PC-3 (cell line): ENCODE results near the gene BCL3. TPM values are rescaled to one million over a fixed set of nuclear protein-coding genes. Genes with fewer than 3 reads are reported as not detected.

Experiments used
- ATAC-seq: fragments of 200-7000 bp; cut with Tn5 transposase; 2 replicates; pipeline ENCODE4 v1.9.1; 2020; ENCODE audit warnings: mild to moderate bottlenecking, moderate library complexity
- BruUV-seq: library from RNA; stranded (reverse); fragments of 400-500 nt; replicated peaks from 2 replicates; lab custom pipeline; 2021; lab: Mats Ljungman, UMichigan
- CTCF ChIA-PET: fragments of 300-600 bp; sonication (Branson Sonifier 250); formaldehyde crosslinking; loops from one replicate; lab custom pipeline; 2022; ENCODE audit warnings: antibody characterized with exemption; lab: Charles Lee
- POLR2A ChIA-PET: fragments of 300-600 bp; sonication (Branson Sonifier 250); formaldehyde crosslinking; loops from one replicate; lab custom pipeline; 2022; ENCODE audit warnings: antibody characterized with exemption; ENCODE audit not compliant: unreplicated experiment; lab: Charles Lee
- DNase-seq: peaks from one replicate; pipeline ENCODE4 v3.0.0-alpha.2; 2015
- H2AFZ ChIP-seq: fragments of 300-600 bp; sonication (generic); 2 replicates; pipeline ENCODE4 v1.6.0; 2016; ENCODE audit warnings: antibody characterized with exemption, low read length
- H3F3A ChIP-seq: fragments of 300-600 bp; sonication (generic); one replicate; pipeline ENCODE4 v1.6.0; 2017; ENCODE audit warnings: antibody characterized with exemption, low read length, control low read depth, mild to moderate bottlenecking; ENCODE audit not compliant: unreplicated experiment
- H3K27ac ChIP-seq: fragments of 300-600 bp; sonication (generic); 2 replicates; pipeline ENCODE4 v1.5.1; 2016; ENCODE audit warnings: mild to moderate bottlenecking, low read length
- H3K27me3 ChIP-seq: fragments of 300-600 bp; sonication (generic); 2 replicates; pipeline ENCODE4 v1.6.1; 2016; ENCODE audit warnings: low read length, mixed read lengths
- H3K36me3 ChIP-seq: fragments of 300-600 bp; sonication (generic); 2 replicates; pipeline ENCODE4 v1.6.1; 2016; ENCODE audit warnings: low read depth, mixed run types, low read length, mixed read lengths
- H3K4me1 ChIP-seq: fragments of 300-600 bp; sonication (generic); 2 replicates; pipeline ENCODE4 v1.5.1; 2016; ENCODE audit warnings: low read length; ENCODE audit not compliant: insufficient read depth
- H3K4me2 ChIP-seq: fragments of 300-600 bp; sonication (generic); 2 replicates; pipeline ENCODE4 v1.6.0; 2016; ENCODE audit warnings: low read length
- H3K4me3 ChIP-seq: fragments of 300-600 bp; sonication (generic); 2 replicates; pipeline ENCODE4 v1.5.1; 2016; ENCODE audit warnings: mild to moderate bottlenecking, low read length, mixed read lengths
- H3K79me2 ChIP-seq: fragments of 300-600 bp; sonication (generic); 2 replicates; pipeline ENCODE4 v1.6.1; 2017; ENCODE audit warnings: low read length, mixed read lengths
- H3K9ac ChIP-seq: fragments of 300-600 bp; sonication (generic); 2 replicates; pipeline ENCODE4 v1.6.0; 2016; ENCODE audit warnings: mild to moderate bottlenecking, low read length
- H3K9me2 ChIP-seq: fragments of 300-600 bp; sonication (generic); replicated peaks from 2 replicates; pipeline ENCODE4 v1.6.1; 2016; ENCODE audit warnings: mixed run types, low read length, mixed read lengths
- H3K9me3 ChIP-seq: fragments of 300-600 bp; sonication (generic); 2 replicates; pipeline ENCODE4 v1.6.1; 2016; ENCODE audit warnings: low read length, mixed read lengths
- H4K20me1 ChIP-seq: fragments of 300-600 bp; sonication (generic); 2 replicates; pipeline ENCODE4 v1.6.1; 2016; ENCODE audit warnings: low read length, mixed read lengths
- EZH2 ChIP-seq: fragments of 300-600 bp; sonication (generic); IDR thresholded peaks from one replicate; pipeline ENCODE4 v1.6.1; 2017; ENCODE audit warnings: antibody characterized with exemption, mild to moderate bottlenecking, low read length; ENCODE audit not compliant: unreplicated experiment
- EZH2phosphoT487 ChIP-seq: fragments of 300-600 bp; sonication (generic); IDR thresholded peaks from 2 replicates; pipeline ENCODE4 v1.6.1; 2018; ENCODE audit warnings: mild to moderate bottlenecking, antibody characterized with exemption, low read length, borderline replicate concordance
- intact Hi-C: fragments of 100-400 bp; cut with micrococcal nuclease; formaldehyde crosslinking; loops from 2 replicates; pipeline ENCODE4 v1.9.0; 2023
- microRNA-seq: library from miRNA; unstranded; fragments of <30 nt; microRNA quantifications from one replicate; pipeline ENCODE4 v1.1.0, GENCODE V29; 2020; ENCODE audit not compliant: unreplicated experiment
- total RNA-seq: library from RNA; depleted of rRNA; stranded (reverse); fragments of >200 nt; gene quantifications from 2 replicates; pipeline ENCODE4 v1.2.3, GENCODE V29; 2014; rRNA removed
- TF ChIP-seq, protein P1 (sequence below): fragments of 300-600 bp; sonication (generic); conservative IDR thresholded peaks from 2 replicates; pipeline ENCODE4 v1.5.1; 2017; ENCODE audit warnings: antibody characterized with exemption, low read depth, mild to moderate bottlenecking, low read length

The BCL3 gene
- total RNA-seq, 1 experiment from 2014 or later, result 25.5 TPM

DNA sequence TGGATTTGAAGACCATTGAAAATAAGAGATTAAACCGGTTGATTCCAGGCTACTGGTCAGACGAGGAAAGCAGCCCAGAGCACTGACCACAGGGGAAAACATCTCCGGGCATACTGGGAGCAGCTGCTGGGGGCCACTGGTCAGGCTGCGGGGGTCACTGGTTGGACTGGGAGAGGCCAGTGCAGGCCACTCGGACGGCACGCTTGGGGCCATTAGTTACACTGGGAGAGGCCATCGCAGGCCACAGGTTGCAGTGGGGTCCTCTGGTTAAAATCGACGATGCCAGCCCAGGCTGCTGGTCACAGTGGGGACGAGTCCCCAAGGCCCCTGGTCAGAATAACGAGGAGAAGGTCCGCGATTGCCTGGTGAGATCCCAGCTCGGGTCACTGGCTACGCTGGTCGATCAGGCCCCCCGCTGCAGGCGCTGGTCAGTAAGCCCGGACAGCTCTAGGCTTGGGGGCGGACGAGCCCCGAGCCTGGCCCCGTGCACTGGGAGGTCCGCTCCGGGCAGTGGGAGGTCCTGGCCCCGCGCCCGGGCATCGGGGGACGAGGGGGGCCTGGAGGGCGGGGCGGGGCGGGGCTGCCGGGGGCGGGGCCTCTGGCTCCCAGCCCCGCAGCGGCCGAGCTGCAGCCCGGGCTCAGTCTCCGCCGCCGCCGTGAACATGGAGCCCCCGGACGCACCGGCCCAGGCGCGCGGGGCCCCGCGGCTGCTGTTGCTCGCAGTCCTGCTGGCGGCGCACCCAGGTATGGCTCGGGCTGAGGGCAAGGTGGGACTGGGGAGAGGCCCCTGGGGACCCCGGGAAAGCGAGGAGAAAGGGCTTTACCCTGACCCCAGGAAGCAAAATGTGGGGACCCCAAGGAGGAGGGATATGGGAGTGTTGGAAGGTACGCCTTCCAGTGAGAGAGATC is 60.2 kb downstream of the BCL3 start, which contains the start of gene BCAM:
TSS of gene BCAM (plus strand) at position 641 of the 909 bp plus-strand sequence. CDS start at position 663, 22 bp downstream.
- POLR2A ChIA-PET, result no interaction called here

More for the DNA sequence above, 60.2 kb downstream of the BCL3 start, which contains the start of gene BCAM:
- BruUV-seq, result TSS peak; percentile 46
- no peaks in the 10 kb centered on the region for H3K36me3 ChIP-seq
- TF ChIP-seq EZH2 (no peak), EZH2phosphoT487 (no peak)
- TF ChIP-seq, protein P1, sequence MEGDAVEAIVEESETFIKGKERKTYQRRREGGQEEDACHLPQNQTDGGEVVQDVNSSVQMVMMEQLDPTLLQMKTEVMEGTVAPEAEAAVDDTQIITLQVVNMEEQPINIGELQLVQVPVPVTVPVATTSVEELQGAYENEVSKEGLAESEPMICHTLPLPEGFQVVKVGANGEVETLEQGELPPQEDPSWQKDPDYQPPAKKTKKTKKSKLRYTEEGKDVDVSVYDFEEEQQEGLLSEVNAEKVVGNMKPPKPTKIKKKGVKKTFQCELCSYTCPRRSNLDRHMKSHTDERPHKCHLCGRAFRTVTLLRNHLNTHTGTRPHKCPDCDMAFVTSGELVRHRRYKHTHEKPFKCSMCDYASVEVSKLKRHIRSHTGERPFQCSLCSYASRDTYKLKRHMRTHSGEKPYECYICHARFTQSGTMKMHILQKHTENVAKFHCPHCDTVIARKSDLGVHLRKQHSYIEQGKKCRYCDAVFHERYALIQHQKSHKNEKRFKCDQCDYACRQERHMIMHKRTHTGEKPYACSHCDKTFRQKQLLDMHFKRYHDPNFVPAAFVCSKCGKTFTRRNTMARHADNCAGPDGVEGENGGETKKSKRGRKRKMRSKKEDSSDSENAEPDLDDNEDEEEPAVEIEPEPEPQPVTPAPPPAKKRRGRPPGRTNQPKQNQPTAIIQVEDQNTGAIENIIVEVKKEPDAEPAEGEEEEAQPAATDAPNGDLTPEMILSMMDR, result no peak
- H2AFZ ChIP-seq, result peak within 1 kb of the TSS; percentile 35; the same call in 1 of the 2 replicates
- CTCF ChIA-PET, result interaction anchor here (1.5 kb wide), 1 partner anchor 37 kb away, joined by 4 read pairs; the partner anchor contains the start of gene NECTIN2
- H3K9me3 ChIP-seq, result no peaks in the 10 kb centered on the region
- H3F3A ChIP-seq, result no peaks in the 10 kb centered on the region
- H3K4me3 ChIP-seq, result peak within 1 kb of the TSS; percentile 78
- peaks cover 28% of the 10 kb centered on the region for H3K4me1 ChIP-seq
- intact Hi-C loops, result loop anchor here (1.0 to 5.0 kb wide), 2 partner anchors 24 to 36 kb away; no protein-coding TSS in a partner anchor
- DNase-seq (peak; percentile 58), ATAC-seq (peak; percentile 48)
- H3K9ac ChIP-seq, result peak within 1 kb of the TSS; percentile 67
- no peak within 1 kb of the TSS for H3K27ac ChIP-seq
- H3K4me2 ChIP-seq, result peak within 1 kb of the TSS; percentile 93
- H3K27me3 ChIP-seq, result no peaks in the 10 kb centered on the region
- H4K20me1 ChIP-seq, result no peaks in the 10 kb centered on the region
- no peaks in the 10 kb centered on the region for H3K79me2 ChIP-seq
- H3K9me2 ChIP-seq, result no peaks in the 10 kb centered on the region

Small RNA genes within 50 kb of the gene (microRNA-seq; reads per million reads assigned to microRNA genes)
- not detected for gene MIR8085

Other genes starting within 250 kb of the BCL3 start
- 7.1 and 9.8 TPM in 2 replicates for gene ZNF180, start 248.2 kb upstream of the BCL3 start, total RNA-seq
- not detected in 2 replicates for gene CEACAM20, start 219.0 kb upstream of the BCL3 start, total RNA-seq
- not detected in 2 replicates for gene IGSF23, start 135.1 kb upstream of the BCL3 start, total RNA-seq
- 67.8 and 75.3 TPM in 2 replicates for gene PVR, start 104.8 kb upstream of the BCL3 start, total RNA-seq
- gene CEACAM19, start 77.2 kb upstream of the BCL3 start, total RNA-seq, result 2.2 and 4.3 TPM in 2 replicates
- gene CEACAM16, start 49.6 kb upstream of the BCL3 start, total RNA-seq, result not detected in 2 replicates
- 25.4 and 26.4 TPM in 2 replicates for gene CBLC, start 29.2 kb downstream of the BCL3 start, total RNA-seq
- gene BCAM, start 60.4 kb downstream of the BCL3 start, total RNA-seq, result 12.9 and 18.7 TPM in 2 replicates
- gene NECTIN2, start 97.6 kb downstream of the BCL3 start, total RNA-seq, result 61.0 and 71.6 TPM in 2 replicates
- 190 and 201 TPM in 2 replicates for gene TOMM40, start 142.5 kb downstream of the BCL3 start, total RNA-seq
- 2.7 and 3.6 TPM in 2 replicates for gene APOE, start 157.1 kb downstream of the BCL3 start, total RNA-seq
- 2.7 and 3.3 TPM in 2 replicates for gene APOC1, start 165.9 kb downstream of the BCL3 start, total RNA-seq
- gene APOC4, start 193.5 kb downstream of the BCL3 start, total RNA-seq, result not detected in 2 replicates
- not detected in 2 replicates for gene APOC2, start 197.3 kb downstream of the BCL3 start, total RNA-seq
- gene CLPTM1, start 206.7 kb downstream of the BCL3 start, total RNA-seq, result 44.9 and 61.3 TPM in 2 replicates